SK-N-MC (cell line): ENCODE measurements around the gene B4GALNT1.

Source experiments
- DNase-seq: peaks from one replicate; pipeline ENCODE4 v3.0.0-alpha.2; 2011; ENCODE audit warnings: low read depth, low spot score
- H3K27ac ChIP-seq: fragments of 200-600 bp; sonication (generic); 2 replicates; pipeline ENCODE4 v1.5.1; 2016; ENCODE audit warnings: mixed run types
- H3K36me3 ChIP-seq: fragments of 200-600 bp; sonication (generic); 2 replicates; pipeline ENCODE4 v1.6.1; 2017; ENCODE audit warnings: antibody characterized with exemption, low read length, mixed read lengths; ENCODE audit not compliant: insufficient read depth
- H3K4me3 ChIP-seq: fragments of 200-600 bp; sonication (generic); 2 replicates; pipeline ENCODE4 v1.5.1; 2016
- H3K9ac ChIP-seq: fragments of 200-600 bp; sonication (generic); 2 replicates; pipeline ENCODE4 v1.8.0; 2017; ENCODE audit warnings: mixed run types, mixed read lengths; ENCODE audit not compliant: insufficient read length
- H3K9me3 ChIP-seq: fragments of 200-600 bp; sonication (generic); 2 replicates; pipeline ENCODE4 v1.6.1; 2017; ENCODE audit warnings: low read depth, mild to moderate bottlenecking, antibody characterized with exemption, low read length, moderate library complexity, mixed read lengths
- EZH2 ChIP-seq: fragments of 200-600 bp; sonication (generic); IDR thresholded peaks from one replicate; pipeline ENCODE4 v1.6.1; 2017; ENCODE audit warnings: antibody characterized with exemption
- FOXP2 ChIP-seq: optimal IDR thresholded peaks from 2 replicates; pipeline ENCODE3; 2011; ENCODE audit warnings: mild to moderate bottlenecking, moderate library complexity; ENCODE audit not compliant: insufficient read depth; ENCODE audit errors: extremely low read length, control extremely low read depth
- POLR2AphosphoS5 ChIP-seq: IDR thresholded peaks from 2 replicates; pipeline ENCODE4 v1.6.1; 2012; ENCODE audit warnings: mild to moderate bottlenecking, low read depth, low read length, borderline replicate concordance

The B4GALNT1 gene

GRCh38 chr12:57586832-57587429 is 46.1 kb downstream of the B4GALNT1 start:
- TF ChIP-seq POLR2AphosphoS5 (no peak), FOXP2 (no peak), EZH2 (no peak)
- Histone ChIP-seq H3K9me3 (no peaks in the 10 kb centered on the region), H3K4me3 (no peak overlapping the region), H3K36me3 (no peaks in the 10 kb centered on the region), H3K9ac (no peak overlapping the region), H3K27ac (no peak overlapping the region)
- DNase-seq = no peak

- DNase-seq = no peak
- Histone ChIP-seq H3K27ac (no peak overlapping the region), H3K36me3 (no peaks in the 10 kb centered on the region), H3K4me3 (no peak overlapping the region), H3K9ac (no peak overlapping the region), H3K9me3 (no peaks in the 10 kb centered on the region)
- TF ChIP-seq EZH2 (no peak), POLR2AphosphoS5 (no peak), FOXP2 (no peak)
Measured at GRCh38 chr12:57586128-57586527, 46.9 kb downstream of the B4GALNT1 start.

- H3K27ac ChIP-seq = no peak overlapping the region
- H3K4me3 ChIP-seq = no peak overlapping the region
- DNase-seq = no peak
- no peaks in the 10 kb centered on the region for H3K9me3 ChIP-seq
- TF ChIP-seq EZH2 (no peak), POLR2AphosphoS5 (no peak), FOXP2 (no peak)
- no peak overlapping the region for H3K9ac ChIP-seq
- no peaks in the 10 kb centered on the region for H3K36me3 ChIP-seq
Measured at GRCh38 chr12:57585156-57585555, 47.8 kb downstream of the B4GALNT1 start.

- no peak for DNase-seq
- H3K36me3 ChIP-seq = no peaks in the 10 kb centered on the region
- H3K27ac ChIP-seq = no peak overlapping the region
- no peak overlapping the region for H3K9ac ChIP-seq
- TF ChIP-seq EZH2 (no peak), POLR2AphosphoS5 (no peak), FOXP2 (no peak)
- no peak overlapping the region for H3K4me3 ChIP-seq
- no peaks in the 10 kb centered on the region for H3K9me3 ChIP-seq
Measured at GRCh38 chr12:57584690-57585089, 48.3 kb downstream of the B4GALNT1 start.

GRCh38 chr12:57584050-57584449 is 49.0 kb downstream of the B4GALNT1 start:
- Histone ChIP-seq H3K4me3 (no peak overlapping the region), H3K27ac (no peak overlapping the region), H3K9me3 (no peaks in the 10 kb centered on the region), H3K36me3 (no peaks in the 10 kb centered on the region), H3K9ac (no peak overlapping the region)
- TF ChIP-seq FOXP2 (no peak), EZH2 (no peak), POLR2AphosphoS5 (no peak)
- DNase-seq = no peak

GRCh38 chr12:57583008-57583831 is 49.8 kb downstream of the B4GALNT1 start:
- no peak for TF ChIP-seq POLR2AphosphoS5
- no peak for TF ChIP-seq FOXP2
- TF ChIP-seq EZH2 = no peak

GRCh38 chr12:57582440-57582839 is 50.6 kb downstream of the B4GALNT1 start:
- TF ChIP-seq EZH2 = no peak
- no peak for TF ChIP-seq POLR2AphosphoS5
- TF ChIP-seq FOXP2 = no peak
- no peak for DNase-seq
- H3K36me3 ChIP-seq = no peaks in the 10 kb centered on the region
- no peak overlapping the region for H3K4me3 ChIP-seq
- no peaks in the 10 kb centered on the region for H3K9me3 ChIP-seq
- H3K9ac ChIP-seq = no peak overlapping the region
- no peak overlapping the region for H3K27ac ChIP-seq

More at GRCh38 chr12:57583008-57583831, 49.8 kb downstream of the B4GALNT1 start:
- Histone ChIP-seq H3K9me3 (no peaks in the 10 kb centered on the region), H3K4me3 (no peak overlapping the region), H3K9ac (no peak overlapping the region), H3K27ac (no peak overlapping the region), H3K36me3 (no peaks in the 10 kb centered on the region)
- DNase-seq = peak; percentile 60

- H3K27ac ChIP-seq = no peak overlapping the region
- no peaks in the 10 kb centered on the region for H3K9me3 ChIP-seq
- no peak overlapping the region for H3K9ac ChIP-seq
- TF ChIP-seq EZH2 = no peak
- no peak for TF ChIP-seq POLR2AphosphoS5
- TF ChIP-seq FOXP2 = no peak
- DNase-seq = no peak
- H3K4me3 ChIP-seq = no peak overlapping the region
- no peaks in the 10 kb centered on the region for H3K36me3 ChIP-seq
Measured at GRCh38 chr12:57581802-57582201, 51.2 kb downstream of the B4GALNT1 start.

GRCh38 chr12:57580466-57580795 is 52.6 kb downstream of the B4GALNT1 start:
- no peaks in the 10 kb centered on the region for H3K9me3 ChIP-seq
- H3K27ac ChIP-seq = no peak overlapping the region
- no peaks in the 10 kb centered on the region for H3K36me3 ChIP-seq
- DNase-seq = no peak
- TF ChIP-seq EZH2 (no peak), POLR2AphosphoS5 (no peak), FOXP2 (no peak)
- H3K9ac ChIP-seq = no peak overlapping the region
- no peak overlapping the region for H3K4me3 ChIP-seq
